Neural cell (in vitro differentiated cells): ENCODE results near the gene VPS41. TPM values are rescaled to one million over a fixed set of nuclear protein-coding genes. Genes with fewer than 3 reads are reported as not detected.

Source experiments
- H2AFZ ChIP-seq: fragments of 200-600, 300-800 bp; sonication (generic), shearing (Covaris generic); 2 replicates; pipeline ENCODE4 v1.6.0; 2014; ENCODE audit warnings: low read depth, mild to moderate bottlenecking, antibody characterized with exemption, low read length, moderate library complexity
- H3F3A ChIP-seq: fragments of 200-600 bp; shearing (Covaris generic); 2 replicates; pipeline ENCODE4 v1.6.1; 2016; ENCODE audit warnings: mild to moderate bottlenecking, moderate library complexity, mixed read lengths, antibody characterized with exemption, low read length; ENCODE audit not compliant: insufficient read depth, poor library complexity, severe bottlenecking
- H3K27ac ChIP-seq: fragments of 200-600, 300-800 bp; sonication (generic), shearing (Covaris generic); 2 replicates; pipeline ENCODE4 v1.5.1; 2014; ENCODE audit warnings: mild to moderate bottlenecking, low read length, moderate library complexity
- H3K27me3 ChIP-seq: fragments of 300-800, 200-600 bp; sonication (generic), shearing (Covaris generic); 2 replicates; pipeline ENCODE4 v1.6.0; 2014; ENCODE audit warnings: mild to moderate bottlenecking, low read depth, low read length, moderate library complexity; ENCODE audit not compliant: insufficient read depth
- H3K36me3 ChIP-seq: fragments of 300-800, 200-600 bp; sonication (generic), shearing (Covaris generic); 2 replicates; pipeline ENCODE4 v1.5.1; 2014; ENCODE audit warnings: mild to moderate bottlenecking, antibody characterized with exemption, low read length, moderate library complexity; ENCODE audit not compliant: insufficient read depth
- H3K4me2 ChIP-seq: fragments of 300-800, 200-600 bp; sonication (generic), shearing (Covaris generic); 2 replicates; pipeline ENCODE4 v1.6.0; 2014; ENCODE audit warnings: mild to moderate bottlenecking, low read length
- H3K4me3 ChIP-seq: fragments of 300-800, 200-600 bp; sonication (generic), shearing (Covaris generic); 2 replicates; pipeline ENCODE4 v1.5.1; 2014; ENCODE audit warnings: mild to moderate bottlenecking, low read length, moderate library complexity
- H3K79me2 ChIP-seq: fragments of 200-600 bp; shearing (Covaris generic); replicated peaks from 2 replicates; pipeline ENCODE4 v1.6.0; 2014; ENCODE audit warnings: mild to moderate bottlenecking, low read length, moderate library complexity; ENCODE audit not compliant: insufficient read depth
- H3K9ac ChIP-seq: fragments of 300-800, 200-600 bp; sonication (generic), shearing (Covaris generic); 2 replicates; pipeline ENCODE4 v1.6.1; 2016; ENCODE audit warnings: mild to moderate bottlenecking, low read length, mixed read lengths
- H3K9me2 ChIP-seq: fragments of 200-600 bp; shearing (Covaris generic); 2 replicates; pipeline ENCODE4 v1.6.1; 2016; ENCODE audit warnings: mild to moderate bottlenecking, low read length, mixed read lengths; ENCODE audit not compliant: insufficient read depth
- H3K9me3 ChIP-seq: fragments of 200-600, 300-800 bp; sonication (generic), shearing (Covaris generic); 2 replicates; pipeline ENCODE4 v1.6.1; 2016; ENCODE audit warnings: mild to moderate bottlenecking, mixed run types, low read length, moderate library complexity, mixed read lengths
- H4K20me1 ChIP-seq: fragments of 200-600 bp; shearing (Covaris generic); 2 replicates; pipeline ENCODE4 v1.6.1; 2016; ENCODE audit warnings: mild to moderate bottlenecking, mixed run types; ENCODE audit not compliant: insufficient read depth
- EP300 ChIP-seq: fragments of 450-650 bp; conservative IDR thresholded peaks from 2 replicates; pipeline ENCODE4 v1.6.1; 2014; ENCODE audit warnings: antibody characterized with exemption, mild to moderate bottlenecking, moderate library complexity; ENCODE audit not compliant: poor library complexity, severe bottlenecking
- EZH2 ChIP-seq: fragments of 200-600, 300-800 bp; shearing (Covaris generic), sonication (generic); IDR thresholded peaks from 2 replicates; pipeline ENCODE4 v1.6.1; 2014; ENCODE audit warnings: antibody characterized with exemption, low read length, borderline replicate concordance, mild to moderate bottlenecking; ENCODE audit not compliant: insufficient read depth, poor library complexity, severe bottlenecking
- MXI1 ChIP-seq: fragments of 450-650 bp; conservative IDR thresholded peaks from 2 replicates; pipeline ENCODE4 v1.6.1; 2014; ENCODE audit warnings: antibody characterized with exemption, mild to moderate bottlenecking; ENCODE audit not compliant: poor library complexity, severe bottlenecking
- POLR2AphosphoS5 ChIP-seq: IDR thresholded peaks from 2 replicates; pipeline ENCODE4 v1.6.1; 2012
- RAD21 ChIP-seq: fragments of 450-650 bp; conservative IDR thresholded peaks from 2 replicates; pipeline ENCODE4 v1.6.1; 2014; ENCODE audit warnings: antibody characterized with exemption, mild to moderate bottlenecking, moderate library complexity
- SMC3 ChIP-seq: fragments of 450-650 bp; conservative IDR thresholded peaks from 2 replicates; pipeline ENCODE4 v1.6.1; 2014; ENCODE audit warnings: antibody characterized with exemption, mild to moderate bottlenecking, moderate library complexity; ENCODE audit not compliant: poor library complexity
- TAF1 ChIP-seq: IDR thresholded peaks from 2 replicates; pipeline ENCODE4 v1.6.1; 2012; ENCODE audit warnings: low read depth
- polyA plus RNA-seq: library from polyadenylated mRNA; depleted of rRNA; stranded (reverse); fragments of >200 nt; gene quantifications from 2 replicates; pipeline ENCODE4 v1.2.3, GENCODE V29; 2014
- TF ChIP-seq, protein P1 (sequence below): IDR thresholded peaks from 2 replicates; pipeline ENCODE4 v1.6.1; 2012; ENCODE audit warnings: borderline replicate concordance
- TF ChIP-seq, protein P2 (sequence below): fragments of 450-650 bp; IDR thresholded peaks from 2 replicates; pipeline ENCODE4 v1.5.1; 2014; ENCODE audit warnings: antibody characterized with exemption, mild to moderate bottlenecking, moderate library complexity; ENCODE audit not compliant: poor library complexity, severe bottlenecking

Gene VPS41
- polyA plus RNA-seq, 1 donor from 2014 or later = 64.0 TPM

DNA sequence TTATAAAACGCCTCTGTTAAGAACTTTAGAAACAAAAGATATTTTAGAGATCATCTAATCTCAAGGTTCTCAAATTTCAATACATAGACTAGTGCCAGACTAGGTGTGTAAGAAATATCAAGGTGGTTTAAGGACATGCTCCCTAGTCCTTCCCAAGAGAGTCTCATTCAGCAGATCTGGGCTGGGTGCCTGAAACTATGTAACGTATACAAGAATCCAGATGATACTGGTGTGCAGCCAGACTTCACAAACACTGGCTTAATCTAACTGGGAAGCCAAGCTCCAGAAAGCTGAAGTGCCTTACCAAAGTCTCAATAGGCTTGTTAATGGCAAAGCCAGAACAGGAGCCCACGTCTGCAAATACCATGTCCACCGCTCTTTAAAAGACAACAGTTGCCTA, 172.9 kb downstream of the VPS41 start:
- Histone ChIP-seq H4K20me1 (no peaks in the 10 kb centered on the region), H3K9me3 (no peaks in the 10 kb centered on the region), H3K79me2 (no peaks in the 10 kb centered on the region), H3K27ac (no peak overlapping the region), H3K4me2 (no peak overlapping the region), H3K27me3 (no peaks in the 10 kb centered on the region), H3F3A (no peaks in the 10 kb centered on the region), H3K4me3 (no peak overlapping the region), H3K36me3 (no peaks in the 10 kb centered on the region), H3K9ac (no peak overlapping the region), H3K9me2 (no peaks in the 10 kb centered on the region), H2AFZ (no peak overlapping the region)
- TF ChIP-seq, protein P1, sequence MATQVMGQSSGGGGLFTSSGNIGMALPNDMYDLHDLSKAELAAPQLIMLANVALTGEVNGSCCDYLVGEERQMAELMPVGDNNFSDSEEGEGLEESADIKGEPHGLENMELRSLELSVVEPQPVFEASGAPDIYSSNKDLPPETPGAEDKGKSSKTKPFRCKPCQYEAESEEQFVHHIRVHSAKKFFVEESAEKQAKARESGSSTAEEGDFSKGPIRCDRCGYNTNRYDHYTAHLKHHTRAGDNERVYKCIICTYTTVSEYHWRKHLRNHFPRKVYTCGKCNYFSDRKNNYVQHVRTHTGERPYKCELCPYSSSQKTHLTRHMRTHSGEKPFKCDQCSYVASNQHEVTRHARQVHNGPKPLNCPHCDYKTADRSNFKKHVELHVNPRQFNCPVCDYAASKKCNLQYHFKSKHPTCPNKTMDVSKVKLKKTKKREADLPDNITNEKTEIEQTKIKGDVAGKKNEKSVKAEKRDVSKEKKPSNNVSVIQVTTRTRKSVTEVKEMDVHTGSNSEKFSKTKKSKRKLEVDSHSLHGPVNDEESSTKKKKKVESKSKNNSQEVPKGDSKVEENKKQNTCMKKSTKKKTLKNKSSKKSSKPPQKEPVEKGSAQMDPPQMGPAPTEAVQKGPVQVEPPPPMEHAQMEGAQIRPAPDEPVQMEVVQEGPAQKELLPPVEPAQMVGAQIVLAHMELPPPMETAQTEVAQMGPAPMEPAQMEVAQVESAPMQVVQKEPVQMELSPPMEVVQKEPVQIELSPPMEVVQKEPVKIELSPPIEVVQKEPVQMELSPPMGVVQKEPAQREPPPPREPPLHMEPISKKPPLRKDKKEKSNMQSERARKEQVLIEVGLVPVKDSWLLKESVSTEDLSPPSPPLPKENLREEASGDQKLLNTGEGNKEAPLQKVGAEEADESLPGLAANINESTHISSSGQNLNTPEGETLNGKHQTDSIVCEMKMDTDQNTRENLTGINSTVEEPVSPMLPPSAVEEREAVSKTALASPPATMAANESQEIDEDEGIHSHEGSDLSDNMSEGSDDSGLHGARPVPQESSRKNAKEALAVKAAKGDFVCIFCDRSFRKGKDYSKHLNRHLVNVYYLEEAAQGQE = no peak
- no peak for TF ChIP-seq RAD21
- TF ChIP-seq MXI1 = no peak
- TF ChIP-seq, protein P2, sequence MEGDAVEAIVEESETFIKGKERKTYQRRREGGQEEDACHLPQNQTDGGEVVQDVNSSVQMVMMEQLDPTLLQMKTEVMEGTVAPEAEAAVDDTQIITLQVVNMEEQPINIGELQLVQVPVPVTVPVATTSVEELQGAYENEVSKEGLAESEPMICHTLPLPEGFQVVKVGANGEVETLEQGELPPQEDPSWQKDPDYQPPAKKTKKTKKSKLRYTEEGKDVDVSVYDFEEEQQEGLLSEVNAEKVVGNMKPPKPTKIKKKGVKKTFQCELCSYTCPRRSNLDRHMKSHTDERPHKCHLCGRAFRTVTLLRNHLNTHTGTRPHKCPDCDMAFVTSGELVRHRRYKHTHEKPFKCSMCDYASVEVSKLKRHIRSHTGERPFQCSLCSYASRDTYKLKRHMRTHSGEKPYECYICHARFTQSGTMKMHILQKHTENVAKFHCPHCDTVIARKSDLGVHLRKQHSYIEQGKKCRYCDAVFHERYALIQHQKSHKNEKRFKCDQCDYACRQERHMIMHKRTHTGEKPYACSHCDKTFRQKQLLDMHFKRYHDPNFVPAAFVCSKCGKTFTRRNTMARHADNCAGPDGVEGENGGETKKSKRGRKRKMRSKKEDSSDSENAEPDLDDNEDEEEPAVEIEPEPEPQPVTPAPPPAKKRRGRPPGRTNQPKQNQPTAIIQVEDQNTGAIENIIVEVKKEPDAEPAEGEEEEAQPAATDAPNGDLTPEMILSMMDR = no peak
- TF ChIP-seq TAF1 = no peak
- no peak for TF ChIP-seq SMC3
- TF ChIP-seq POLR2AphosphoS5 = no peak
- TF ChIP-seq EP300 = no peak
- no peak for TF ChIP-seq EZH2

DNA sequence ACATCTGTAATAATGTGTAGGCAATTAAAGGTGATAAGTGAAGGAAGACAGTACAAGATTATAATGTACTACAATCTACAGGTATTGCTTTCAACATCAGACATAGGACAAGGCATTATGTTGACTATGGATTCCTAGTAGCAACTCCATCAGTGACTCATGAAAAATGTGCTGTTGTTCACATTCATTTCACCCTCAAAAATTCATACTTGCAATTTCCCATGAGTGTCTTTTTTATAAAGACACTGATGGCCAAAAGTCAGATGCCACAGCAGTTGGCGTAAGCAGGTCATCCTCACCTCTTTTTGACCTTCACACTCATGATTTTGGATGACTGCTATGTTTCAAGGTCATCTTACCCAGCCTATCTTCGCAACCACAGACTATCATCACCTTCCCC, 177.8 kb downstream of the VPS41 start:
- no peak overlapping the region for H3K27ac ChIP-seq
- no peaks in the 10 kb centered on the region for H3K79me2 ChIP-seq
- H3K4me2 ChIP-seq = no peak overlapping the region
- H3K36me3 ChIP-seq = no peaks in the 10 kb centered on the region
- H3K9ac ChIP-seq = no peak overlapping the region
- no peaks in the 10 kb centered on the region for H3F3A ChIP-seq
- H3K27me3 ChIP-seq = no peaks in the 10 kb centered on the region
- H4K20me1 ChIP-seq = no peaks in the 10 kb centered on the region
- H3K9me3 ChIP-seq = no peaks in the 10 kb centered on the region
- no peak overlapping the region for H2AFZ ChIP-seq
- no peak overlapping the region for H3K4me3 ChIP-seq
- TF ChIP-seq, protein P1 = no peak
- no peak for TF ChIP-seq POLR2AphosphoS5
- TF ChIP-seq TAF1 = no peak
- TF ChIP-seq EZH2 = no peak
- TF ChIP-seq, protein P2 = no peak
- no peak for TF ChIP-seq EP300
- no peak for TF ChIP-seq SMC3
- TF ChIP-seq RAD21 = no peak
- no peak for TF ChIP-seq MXI1
- no peaks in the 10 kb centered on the region for H3K9me2 ChIP-seq
